HepG2 (cell line): ENCODE results near the gene ANKS6. TPM values are rescaled to one million over a fixed set of nuclear protein-coding genes. Genes with fewer than 3 reads are reported as not detected.

Experiments
- ATAC-seq: fragments of 200-7000 bp; cut with Tn5 transposase; 3 replicates; pipeline ENCODE4 v1.9.1; 2020; ENCODE audit warnings: mild to moderate bottlenecking, moderate library complexity
- BruUV-seq: library from RNA; stranded (reverse); fragments of 400-500 nt; replicated peaks from 2 replicates; lab custom pipeline; 2021; lab: Mats Ljungman, UMichigan
- CTCF ChIA-PET: fragments of 300-600 bp; formaldehyde crosslinking; extraction: SDS; loops from one replicate; lab custom pipeline; 2021; ENCODE audit warnings: low total read pairs, inconsistent platforms, low intra/inter-chr PET ratio; lab: Yijun Ruan, JAX
- POLR2A ChIA-PET: fragments of 350-600 bp; sonication (Branson Sonifier 250); formaldehyde crosslinking; loops from one replicate; lab custom pipeline; 2020; ENCODE audit warnings: antibody characterized with exemption, inconsistent platforms; lab: Yijun Ruan, JAX
- DNase-seq: peaks from one replicate; pipeline ENCODE4 v3.0.0-alpha.2; 2015; ENCODE audit warnings: low spot score
- FAIRE-seq: peaks from 3 replicates; lab custom pipeline; 2011; peaks lifted over from hg19 to GRCh38; lab: Jason Lieb, UNC
- H2AFZ ChIP-seq: one replicate; pipeline ENCODE4 v1.6.1; 2011; ENCODE audit warnings: low read length, inconsistent platforms
- H3K27ac ChIP-seq: fragments of 300-600 bp; 3 replicates; pipeline ENCODE4 v1.8.0; 2011; ENCODE audit warnings: mixed run types, mild to moderate bottlenecking, mixed read lengths, low read length, inconsistent platforms; ENCODE audit not compliant: insufficient read depth; ENCODE audit errors: extremely low read length
- H3K27me3 ChIP-seq, 2 experiments: fragments of 200-600 bp in 1 of 2; 2 replicates in 1 of 2; 3 replicates in 1 of 2; pipeline versions ENCODE4 v1.6.0 to v1.8.0; 2011; ENCODE audit warnings: low read length in 2 of 2, mild to moderate bottlenecking in 2 of 2, moderate library complexity in 2 of 2, inconsistent platforms in 1 of 2; ENCODE audit not compliant: insufficient read depth in 2 of 2, control insufficient read depth in 1 of 2
- H3K36me3 ChIP-seq, 2 experiments: fragments of 200-600 bp in 1 of 2; replicated peaks in 1 of 2; 2 replicates in 1 of 2; 3 replicates in 1 of 2; pipeline versions ENCODE4 v1.5.1 to v1.8.0; 2011; ENCODE audit warnings: low read length in 2 of 2, inconsistent platforms in 1 of 2; ENCODE audit not compliant: insufficient read depth in 2 of 2, control insufficient read depth in 1 of 2
- H3K4me1 ChIP-seq: 2 replicates; pipeline ENCODE4 v1.5.1; 2012; ENCODE audit warnings: low read length, inconsistent platforms; ENCODE audit not compliant: insufficient read depth
- H3K4me2 ChIP-seq: 2 replicates; pipeline ENCODE4 v1.6.0; 2011; ENCODE audit warnings: low read depth, low read length, inconsistent platforms
- H3K4me3 ChIP-seq, 3 experiments: fragments of 200-600 bp in 1 of 3; sonication (generic), shearing (Covaris generic) in 1 of 3; replicated peaks in 1 of 3; 2 replicates each; pipeline ENCODE4 v1.5.1; 2011 to 2016; ENCODE audit warnings: low read length in 3 of 3, inconsistent platforms in 2 of 3, low read depth in 2 of 3, mild to moderate bottlenecking in 2 of 3, control low read depth in 1 of 3, mixed read lengths in 1 of 3; ENCODE audit not compliant: insufficient read depth in 1 of 3
- H3K79me2 ChIP-seq: one replicate; pipeline ENCODE4 v1.6.1; 2011; ENCODE audit warnings: low read length, inconsistent platforms; ENCODE audit not compliant: insufficient read depth
- H3K9ac ChIP-seq: 2 replicates; pipeline ENCODE4 v1.6.0; 2011; ENCODE audit warnings: mild to moderate bottlenecking, low read depth, low read length, inconsistent platforms; ENCODE audit not compliant: insufficient read depth
- H3K9me3 ChIP-seq: 2 replicates; pipeline ENCODE4 v1.5.1; 2012; ENCODE audit warnings: mild to moderate bottlenecking, low read length
- H4K20me1 ChIP-seq: 2 replicates; pipeline ENCODE4 v1.6.0; 2011; ENCODE audit warnings: inconsistent platforms, mild to moderate bottlenecking, low read length, moderate library complexity; ENCODE audit not compliant: insufficient read depth
- ARNT ChIP-seq: fragments of 450-650 bp; IDR thresholded peaks from 2 replicates; pipeline ENCODE4 v1.6.1; 2017
- FOXJ3 ChIP-seq: sonication (generic); formaldehyde crosslinking; IDR thresholded peaks from 2 replicates; pipeline ENCODE4 v1.4.0; 2020; ENCODE audit warnings: missing genetic modification reagents, mild to moderate bottlenecking, borderline replicate concordance
- NFIB ChIP-seq: sonication (generic); formaldehyde crosslinking; IDR thresholded peaks from 2 replicates; pipeline ENCODE4 v1.9.0; 2021; ENCODE audit warnings: missing genetic modification reagents, mild to moderate bottlenecking, borderline replicate concordance
- ZNF136 ChIP-seq: sonication (generic); formaldehyde crosslinking; IDR thresholded peaks from 2 replicates; pipeline ENCODE4 v1.8.1; 2022; ENCODE audit warnings: low read depth, mild to moderate bottlenecking, moderate library complexity, missing genetic modification reagents
- ZNF496 ChIP-seq: sonication (generic); formaldehyde crosslinking; IDR thresholded peaks from 2 replicates; pipeline ENCODE4 v1.8.1; 2023; ENCODE audit warnings: mild to moderate bottlenecking, moderate library complexity, missing genetic modification reagents; ENCODE audit not compliant: insufficient replicate concordance
- ZNF557 ChIP-seq: sonication (generic); formaldehyde crosslinking; IDR thresholded peaks from 2 replicates; pipeline ENCODE4 v1.4.0; 2020; ENCODE audit warnings: missing genetic modification reagents
- WGBS: methylation state at CpG from one replicate; pipeline ENCODE4 v1.1.6; 2017; ENCODE audit warnings: low lambda C conversion rate; 5-methylcytosine and 5-hydroxymethylcytosine counted together
- in situ Hi-C: cut with HindIII; loops from 2 replicates; pipeline ENCODE4 v1.10.0; 2017; ENCODE audit warnings: low pct_unique_long_range_greater_than_20kb; ENCODE audit not compliant: extremely low pct_ligation_motif_present
- intact Hi-C: fragments of 100-400 bp; cut with micrococcal nuclease; formaldehyde crosslinking; loops from one replicate; pipeline ENCODE4 v1.10.0; 2022; ENCODE audit not compliant: unreplicated experiment
- polyA plus RNA-seq, 8 experiments: library from polyadenylated mRNA; depleted of rRNA in 3 of 8; stranded (reverse) in 7 of 8; unstranded in 1 of 8; fragments of >200 nt; fragmentation: Illumina TruSeq in 4 of 8; extraction: Trizol in 4 of 8; gene quantifications; 2 replicates each; pipeline versions ENCODE4 v1.2.1 to v1.2.3, GENCODE V29; 2011 to 2016; ENCODE audit warnings: low read depth in 4 of 8, missing spikeins in 1 of 8, mixed read lengths in 1 of 8; ENCODE audit not compliant: insufficient read depth in 1 of 8
- total RNA-seq, 5 experiments: library from RNA; depleted of rRNA; stranded (reverse); fragments of >200 nt; fragmentation: Illumina TruSeq; extraction: Trizol; gene quantifications; 2 replicates each; pipeline ENCODE4 v1.2.3, GENCODE V29; 2016; ENCODE audit warnings: low read depth in 1 of 5
- TF ChIP-seq, protein P1 (sequence below): sonication (generic); formaldehyde crosslinking; IDR thresholded peaks from 2 replicates; pipeline ENCODE4 v1.8.0; 2022; ENCODE audit warnings: missing genetic modification reagents, mild to moderate bottlenecking, borderline replicate concordance
- TF ChIP-seq, protein P2 (sequence below): sonication (generic); formaldehyde crosslinking; IDR thresholded peaks from 2 replicates; pipeline ENCODE4 v1.4.0; 2020; ENCODE audit warnings: missing genetic modification reagents, mild to moderate bottlenecking, borderline replicate concordance

ANKS6 gene
- total and polyA plus RNA-seq, 2 of the 13 experiments (the other 11 are each of a cell fraction or from before 2014, with no cell fraction given) = 8.8 to 10.7 TPM

DNA sequence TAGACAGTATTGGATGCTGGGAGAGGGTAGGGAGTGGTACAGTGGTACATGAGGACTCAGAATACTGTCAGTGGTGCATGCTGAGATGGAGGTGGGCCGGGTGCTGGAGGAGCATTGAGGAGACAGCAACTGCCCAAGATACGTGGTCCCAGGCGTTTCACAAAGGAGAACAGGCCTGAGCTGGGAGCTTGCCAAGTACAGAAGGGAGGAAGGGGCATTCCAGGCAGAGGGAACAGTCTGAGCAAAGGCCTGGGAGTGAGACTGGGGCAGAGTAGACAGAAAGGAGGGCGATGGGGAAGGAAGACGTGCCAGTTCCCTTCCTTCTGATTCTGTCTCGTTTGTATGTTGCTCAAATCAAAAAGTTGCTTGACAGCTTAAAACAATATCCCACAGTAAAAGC, 26.3 kb upstream of the ANKS6 start:
- Histone ChIP-seq H3K4me3 (no peak overlapping the region), H3K9ac (no peak overlapping the region), H2AFZ (no peak overlapping the region), H4K20me1 (no peaks in the 10 kb centered on the region), H3K4me1 (no peaks in the 10 kb centered on the region), H3K4me2 (no peak overlapping the region), H3K79me2 (no peaks in the 10 kb centered on the region), H3K27me3 (peaks cover 0 to 2% of the 10 kb centered on the region in 2 experiments; a peak in 1 of 5 replicates), H3K27ac (no peak overlapping the region), H3K9me3 (no peaks in the 10 kb centered on the region), H3K36me3 (no peaks in the 10 kb centered on the region)
- 20% methylated on average over 6 of the region's 6 CpGs for WGBS
- ATAC-seq (no peak), DNase-seq (no peak), FAIRE-seq (no peak)
- CTCF ChIA-PET = no interaction called here
- TF ChIP-seq NFIB (CRISPR knock-in tag) (no peak), ZNF136 (no peak), ZNF557 (CRISPR knock-in tag) (no peak), ARNT (no peak), FOXJ3 (CRISPR knock-in tag) (no peak), ZNF496 (CRISPR knock-in tag) (no peak)
- TF ChIP-seq, protein P1, sequence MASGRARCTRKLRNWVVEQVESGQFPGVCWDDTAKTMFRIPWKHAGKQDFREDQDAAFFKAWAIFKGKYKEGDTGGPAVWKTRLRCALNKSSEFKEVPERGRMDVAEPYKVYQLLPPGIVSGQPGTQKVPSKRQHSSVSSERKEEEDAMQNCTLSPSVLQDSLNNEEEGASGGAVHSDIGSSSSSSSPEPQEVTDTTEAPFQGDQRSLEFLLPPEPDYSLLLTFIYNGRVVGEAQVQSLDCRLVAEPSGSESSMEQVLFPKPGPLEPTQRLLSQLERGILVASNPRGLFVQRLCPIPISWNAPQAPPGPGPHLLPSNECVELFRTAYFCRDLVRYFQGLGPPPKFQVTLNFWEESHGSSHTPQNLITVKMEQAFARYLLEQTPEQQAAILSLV (CRISPR knock-in tag) = no peak
- TF ChIP-seq, protein P2, sequence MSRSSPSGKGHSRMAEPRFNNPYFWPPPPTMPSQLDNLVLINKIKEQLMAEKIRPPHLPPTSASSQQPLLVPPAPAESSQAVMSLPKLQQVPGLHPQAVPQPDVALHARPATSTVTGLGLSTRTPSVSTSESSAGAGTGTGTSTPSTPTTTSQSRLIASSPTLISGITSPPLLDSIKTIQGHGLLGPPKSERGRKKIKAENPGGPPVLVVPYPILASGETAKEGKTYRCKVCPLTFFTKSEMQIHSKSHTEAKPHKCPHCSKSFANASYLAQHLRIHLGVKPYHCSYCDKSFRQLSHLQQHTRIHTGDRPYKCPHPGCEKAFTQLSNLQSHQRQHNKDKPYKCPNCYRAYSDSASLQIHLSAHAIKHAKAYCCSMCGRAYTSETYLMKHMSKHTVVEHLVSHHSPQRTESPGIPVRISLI (CRISPR knock-in tag) = no peak
- intact Hi-C loops = no loop called here
- POLR2A ChIA-PET = no interaction called here
- no TSS peak for BruUV-seq
- in situ Hi-C loops = no loop called here
